ENCODE results near the gene THAP7. TPM values are rescaled to one million over a fixed set of nuclear protein-coding genes. Genes with fewer than 3 reads are reported as not detected.

THAP7 gene
- total and polyA plus RNA-seq, 9 of the 15 experiments (the other 6 are each of a cell fraction or from before 2014, with no cell fraction given): 7.9 to 263 (median 84.1) TPM

DNA sequence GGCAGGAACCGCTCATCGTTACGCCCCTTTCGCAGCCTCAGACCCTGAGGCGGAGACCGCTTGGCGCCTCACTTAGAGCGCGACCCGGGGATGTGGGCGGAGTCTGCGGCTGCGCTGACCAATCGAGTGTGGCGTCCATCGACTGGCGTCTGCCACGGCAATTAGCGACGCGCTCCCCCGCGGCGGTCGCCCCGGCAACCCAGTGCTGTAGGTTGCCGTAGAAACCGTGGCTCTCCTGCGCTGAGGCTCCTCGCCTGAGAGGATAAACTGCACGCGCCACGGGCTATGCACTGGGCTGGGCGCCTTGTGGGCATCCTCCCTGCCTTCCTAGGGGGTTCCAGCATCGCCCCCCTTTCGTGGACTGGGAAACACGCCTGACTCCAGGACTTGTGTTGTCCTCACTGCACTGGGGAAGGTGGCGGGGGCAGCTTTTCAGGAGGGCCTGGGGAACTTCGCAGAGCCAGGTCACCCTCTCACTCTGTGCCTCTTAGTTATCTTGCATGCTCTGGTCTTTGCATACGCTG lies 12.3 kb upstream of the THAP7 start (continued):
- TF ChIP-seq CREB1 (IDR thresholded peaks at IDR 0.05) (peak; percentile 96), CREB1 (CRISPR knock-in tag; IDR thresholded peaks at IDR 0.05) (no peak), NR2C1 (IDR thresholded peaks at IDR 0.05) (no peak), NR2C1 (tag; IDR thresholded peaks at IDR 0.05) (no peak), ZNF644 (tag; IDR thresholded peaks at IDR 0.05; ENCODE audit: low read depth) (no peak), POLR2A (conservative IDR thresholded peaks at IDR 0.05) (no peak), EGR1 (conservative IDR thresholded peaks at IDR 0.05) (no peak), NR2C2 (CRISPR knock-in tag; IDR thresholded peaks at IDR 0.05) (no peak), NR2C2 (tag; IDR thresholded peaks at IDR 0.05) (no peak), ZNF224 (CRISPR knock-in tag; IDR thresholded peaks at IDR 0.05) (no peak), SMAD1 (IDR thresholded peaks at IDR 0.05; ENCODE audit: low read depth, low read length, partially characterized antibody) (no peak), HNRNPUL1 (IDR thresholded peaks at IDR 0.05; ENCODE audit: low read length) (no peak), NR2F6 (CRISPR knock-in tag; IDR thresholded peaks at IDR 0.05) (no peak; the same call in 1 of the 2 replicates)
- TF ChIP-seq, protein P1, sequence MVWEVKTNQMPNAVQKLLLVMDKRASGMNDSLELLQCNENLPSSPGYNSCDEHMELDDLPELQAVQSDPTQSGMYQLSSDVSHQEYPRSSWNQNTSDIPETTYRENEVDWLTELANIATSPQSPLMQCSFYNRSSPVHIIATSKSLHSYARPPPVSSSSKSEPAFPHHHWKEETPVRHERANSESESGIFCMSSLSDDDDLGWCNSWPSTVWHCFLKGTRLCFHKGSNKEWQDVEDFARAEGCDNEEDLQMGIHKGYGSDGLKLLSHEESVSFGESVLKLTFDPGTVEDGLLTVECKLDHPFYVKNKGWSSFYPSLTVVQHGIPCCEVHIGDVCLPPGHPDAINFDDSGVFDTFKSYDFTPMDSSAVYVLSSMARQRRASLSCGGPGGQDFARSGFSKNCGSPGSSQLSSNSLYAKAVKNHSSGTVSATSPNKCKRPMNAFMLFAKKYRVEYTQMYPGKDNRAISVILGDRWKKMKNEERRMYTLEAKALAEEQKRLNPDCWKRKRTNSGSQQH (CRISPR knock-in tag; IDR thresholded peaks at IDR 0.05): no peak
- TF ChIP-seq, protein P2, sequence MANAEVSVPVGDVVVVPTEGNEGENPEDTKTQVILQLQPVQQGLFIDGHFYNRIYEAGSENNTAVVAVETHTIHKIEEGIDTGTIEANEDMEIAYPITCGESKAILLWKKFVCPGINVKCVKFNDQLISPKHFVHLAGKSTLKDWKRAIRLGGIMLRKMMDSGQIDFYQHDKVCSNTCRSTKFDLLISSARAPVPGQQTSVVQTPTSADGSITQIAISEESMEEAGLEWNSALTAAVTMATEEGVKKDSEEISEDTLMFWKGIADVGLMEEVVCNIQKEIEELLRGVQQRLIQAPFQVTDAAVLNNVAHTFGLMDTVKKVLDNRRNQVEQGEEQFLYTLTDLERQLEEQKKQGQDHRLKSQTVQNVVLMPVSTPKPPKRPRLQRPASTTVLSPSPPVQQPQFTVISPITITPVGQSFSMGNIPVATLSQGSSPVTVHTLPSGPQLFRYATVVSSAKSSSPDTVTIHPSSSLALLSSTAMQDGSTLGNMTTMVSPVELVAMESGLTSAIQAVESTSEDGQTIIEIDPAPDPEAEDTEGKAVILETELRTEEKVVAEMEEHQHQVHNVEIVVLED (CRISPR knock-in tag; IDR thresholded peaks at IDR 0.05): peak; percentile 93
- TF ChIP-seq, protein P3, sequence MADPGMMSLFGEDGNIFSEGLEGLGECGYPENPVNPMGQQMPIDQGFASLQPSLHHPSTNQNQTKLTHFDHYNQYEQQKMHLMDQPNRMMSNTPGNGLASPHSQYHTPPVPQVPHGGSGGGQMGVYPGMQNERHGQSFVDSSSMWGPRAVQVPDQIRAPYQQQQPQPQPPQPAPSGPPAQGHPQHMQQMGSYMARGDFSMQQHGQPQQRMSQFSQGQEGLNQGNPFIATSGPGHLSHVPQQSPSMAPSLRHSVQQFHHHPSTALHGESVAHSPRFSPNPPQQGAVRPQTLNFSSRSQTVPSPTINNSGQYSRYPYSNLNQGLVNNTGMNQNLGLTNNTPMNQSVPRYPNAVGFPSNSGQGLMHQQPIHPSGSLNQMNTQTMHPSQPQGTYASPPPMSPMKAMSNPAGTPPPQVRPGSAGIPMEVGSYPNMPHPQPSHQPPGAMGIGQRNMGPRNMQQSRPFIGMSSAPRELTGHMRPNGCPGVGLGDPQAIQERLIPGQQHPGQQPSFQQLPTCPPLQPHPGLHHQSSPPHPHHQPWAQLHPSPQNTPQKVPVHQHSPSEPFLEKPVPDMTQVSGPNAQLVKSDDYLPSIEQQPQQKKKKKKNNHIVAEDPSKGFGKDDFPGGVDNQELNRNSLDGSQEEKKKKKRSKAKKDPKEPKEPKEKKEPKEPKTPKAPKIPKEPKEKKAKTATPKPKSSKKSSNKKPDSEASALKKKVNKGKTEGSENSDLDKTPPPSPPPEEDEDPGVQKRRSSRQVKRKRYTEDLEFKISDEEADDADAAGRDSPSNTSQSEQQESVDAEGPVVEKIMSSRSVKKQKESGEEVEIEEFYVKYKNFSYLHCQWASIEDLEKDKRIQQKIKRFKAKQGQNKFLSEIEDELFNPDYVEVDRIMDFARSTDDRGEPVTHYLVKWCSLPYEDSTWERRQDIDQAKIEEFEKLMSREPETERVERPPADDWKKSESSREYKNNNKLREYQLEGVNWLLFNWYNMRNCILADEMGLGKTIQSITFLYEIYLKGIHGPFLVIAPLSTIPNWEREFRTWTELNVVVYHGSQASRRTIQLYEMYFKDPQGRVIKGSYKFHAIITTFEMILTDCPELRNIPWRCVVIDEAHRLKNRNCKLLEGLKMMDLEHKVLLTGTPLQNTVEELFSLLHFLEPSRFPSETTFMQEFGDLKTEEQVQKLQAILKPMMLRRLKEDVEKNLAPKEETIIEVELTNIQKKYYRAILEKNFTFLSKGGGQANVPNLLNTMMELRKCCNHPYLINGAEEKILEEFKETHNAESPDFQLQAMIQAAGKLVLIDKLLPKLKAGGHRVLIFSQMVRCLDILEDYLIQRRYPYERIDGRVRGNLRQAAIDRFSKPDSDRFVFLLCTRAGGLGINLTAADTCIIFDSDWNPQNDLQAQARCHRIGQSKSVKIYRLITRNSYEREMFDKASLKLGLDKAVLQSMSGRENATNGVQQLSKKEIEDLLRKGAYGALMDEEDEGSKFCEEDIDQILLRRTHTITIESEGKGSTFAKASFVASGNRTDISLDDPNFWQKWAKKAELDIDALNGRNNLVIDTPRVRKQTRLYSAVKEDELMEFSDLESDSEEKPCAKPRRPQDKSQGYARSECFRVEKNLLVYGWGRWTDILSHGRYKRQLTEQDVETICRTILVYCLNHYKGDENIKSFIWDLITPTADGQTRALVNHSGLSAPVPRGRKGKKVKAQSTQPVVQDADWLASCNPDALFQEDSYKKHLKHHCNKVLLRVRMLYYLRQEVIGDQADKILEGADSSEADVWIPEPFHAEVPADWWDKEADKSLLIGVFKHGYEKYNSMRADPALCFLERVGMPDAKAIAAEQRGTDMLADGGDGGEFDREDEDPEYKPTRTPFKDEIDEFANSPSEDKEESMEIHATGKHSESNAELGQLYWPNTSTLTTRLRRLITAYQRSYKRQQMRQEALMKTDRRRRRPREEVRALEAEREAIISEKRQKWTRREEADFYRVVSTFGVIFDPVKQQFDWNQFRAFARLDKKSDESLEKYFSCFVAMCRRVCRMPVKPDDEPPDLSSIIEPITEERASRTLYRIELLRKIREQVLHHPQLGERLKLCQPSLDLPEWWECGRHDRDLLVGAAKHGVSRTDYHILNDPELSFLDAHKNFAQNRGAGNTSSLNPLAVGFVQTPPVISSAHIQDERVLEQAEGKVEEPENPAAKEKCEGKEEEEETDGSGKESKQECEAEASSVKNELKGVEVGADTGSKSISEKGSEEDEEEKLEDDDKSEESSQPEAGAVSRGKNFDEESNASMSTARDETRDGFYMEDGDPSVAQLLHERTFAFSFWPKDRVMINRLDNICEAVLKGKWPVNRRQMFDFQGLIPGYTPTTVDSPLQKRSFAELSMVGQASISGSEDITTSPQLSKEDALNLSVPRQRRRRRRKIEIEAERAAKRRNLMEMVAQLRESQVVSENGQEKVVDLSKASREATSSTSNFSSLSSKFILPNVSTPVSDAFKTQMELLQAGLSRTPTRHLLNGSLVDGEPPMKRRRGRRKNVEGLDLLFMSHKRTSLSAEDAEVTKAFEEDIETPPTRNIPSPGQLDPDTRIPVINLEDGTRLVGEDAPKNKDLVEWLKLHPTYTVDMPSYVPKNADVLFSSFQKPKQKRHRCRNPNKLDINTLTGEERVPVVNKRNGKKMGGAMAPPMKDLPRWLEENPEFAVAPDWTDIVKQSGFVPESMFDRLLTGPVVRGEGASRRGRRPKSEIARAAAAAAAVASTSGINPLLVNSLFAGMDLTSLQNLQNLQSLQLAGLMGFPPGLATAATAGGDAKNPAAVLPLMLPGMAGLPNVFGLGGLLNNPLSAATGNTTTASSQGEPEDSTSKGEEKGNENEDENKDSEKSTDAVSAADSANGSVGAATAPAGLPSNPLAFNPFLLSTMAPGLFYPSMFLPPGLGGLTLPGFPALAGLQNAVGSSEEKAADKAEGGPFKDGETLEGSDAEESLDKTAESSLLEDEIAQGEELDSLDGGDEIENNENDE (IDR thresholded peaks at IDR 0.05; ENCODE audit: low read depth, low read length): no peak
